ENCODE data around the gene ARHGEF26.

ARHGEF26 gene

DNA sequence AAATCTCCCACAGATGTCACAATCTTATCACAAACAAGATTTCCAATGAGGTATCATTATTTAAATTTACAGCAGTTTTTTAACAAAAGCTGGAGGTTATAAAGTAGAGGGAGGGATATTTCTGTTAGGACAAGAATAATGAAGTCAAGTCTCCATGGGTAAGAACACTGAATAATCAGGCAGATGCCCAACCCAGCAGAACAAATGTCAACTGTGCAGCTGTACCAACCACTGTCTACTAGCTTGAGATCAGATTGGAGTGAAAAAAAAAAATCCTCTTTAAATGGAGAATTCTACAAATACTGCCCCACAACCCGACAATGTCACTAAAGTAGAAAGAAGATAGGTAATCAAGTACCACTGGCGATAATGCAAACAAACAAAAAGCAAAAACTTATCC lies 172.8 kb downstream of the ARHGEF26 start:
- Histone ChIP-seq H3K4me1 (ENCODE audit: insufficient read depth, low read length, severe bottlenecking) (no peaks in the 10 kb centered on the region), H3F3A (ENCODE audit: insufficient read depth, low read length) (peaks cover 4% of the 10 kb centered on the region; the same call in 1 of the 2 replicates), H3K4me2 (ENCODE audit: low read length) (no peak overlapping the region), H3K9me2 (ENCODE audit: low read depth, low read length) (no peaks in the 10 kb centered on the region), H3K27me3 (ENCODE audit: insufficient read depth, low read length) (no peaks in the 10 kb centered on the region), H3K79me2 (ENCODE audit: insufficient read depth, low read length) (no peaks in the 10 kb centered on the region), H3K36me3 (ENCODE audit: insufficient read depth, low read length) (peaks cover 93% of the 10 kb centered on the region), H3K9ac (ENCODE audit: low read length) (no peak overlapping the region), H3K4me3 (ENCODE audit: low read depth, low read length, poor library complexity, severe bottlenecking) (no peak overlapping the region), H3K27ac (ENCODE audit: low read depth, low read length, poor library complexity, severe bottlenecking) (no peak overlapping the region), H2AFZ (ENCODE audit: low read length) (no peak overlapping the region), H3K9me3 (ENCODE audit: low read length) (no peaks in the 10 kb centered on the region), H4K20me1 (ENCODE audit: insufficient read depth, low read length) (no peaks in the 10 kb centered on the region)
- TF ChIP-seq EZH2 (IDR thresholded peaks at IDR 0.05; ENCODE audit: borderline replicate concordance, low read length): no peak
- TF ChIP-seq, protein P1, sequence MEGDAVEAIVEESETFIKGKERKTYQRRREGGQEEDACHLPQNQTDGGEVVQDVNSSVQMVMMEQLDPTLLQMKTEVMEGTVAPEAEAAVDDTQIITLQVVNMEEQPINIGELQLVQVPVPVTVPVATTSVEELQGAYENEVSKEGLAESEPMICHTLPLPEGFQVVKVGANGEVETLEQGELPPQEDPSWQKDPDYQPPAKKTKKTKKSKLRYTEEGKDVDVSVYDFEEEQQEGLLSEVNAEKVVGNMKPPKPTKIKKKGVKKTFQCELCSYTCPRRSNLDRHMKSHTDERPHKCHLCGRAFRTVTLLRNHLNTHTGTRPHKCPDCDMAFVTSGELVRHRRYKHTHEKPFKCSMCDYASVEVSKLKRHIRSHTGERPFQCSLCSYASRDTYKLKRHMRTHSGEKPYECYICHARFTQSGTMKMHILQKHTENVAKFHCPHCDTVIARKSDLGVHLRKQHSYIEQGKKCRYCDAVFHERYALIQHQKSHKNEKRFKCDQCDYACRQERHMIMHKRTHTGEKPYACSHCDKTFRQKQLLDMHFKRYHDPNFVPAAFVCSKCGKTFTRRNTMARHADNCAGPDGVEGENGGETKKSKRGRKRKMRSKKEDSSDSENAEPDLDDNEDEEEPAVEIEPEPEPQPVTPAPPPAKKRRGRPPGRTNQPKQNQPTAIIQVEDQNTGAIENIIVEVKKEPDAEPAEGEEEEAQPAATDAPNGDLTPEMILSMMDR (IDR thresholded peaks at IDR 0.05; ENCODE audit: low read length): no peak

DNA sequence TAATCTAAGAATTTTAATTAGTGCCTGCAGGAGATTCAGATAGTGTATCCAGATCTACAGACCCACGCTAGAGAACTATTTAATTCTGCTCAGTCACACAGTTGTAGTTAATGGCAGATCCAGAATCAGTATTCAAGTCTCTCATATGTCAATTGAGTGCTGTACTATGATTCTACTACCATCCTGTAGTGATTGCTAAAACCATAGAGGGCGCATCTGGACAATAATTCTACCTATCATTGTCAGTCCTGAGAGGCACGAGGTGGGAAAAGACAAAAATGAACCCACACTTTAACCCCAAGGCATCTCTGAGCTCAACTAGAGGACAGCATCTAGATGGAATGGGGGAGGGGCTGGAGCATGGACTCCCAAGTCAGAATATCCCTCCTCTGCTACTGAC lies 180.4 kb downstream of the ARHGEF26 start:
- no peak overlapping the region for H2AFZ ChIP-seq (ENCODE audit: low read length)
- no peak overlapping the region for H3K4me2 ChIP-seq (ENCODE audit: low read length)
- no peak overlapping the region for H3K4me3 ChIP-seq (ENCODE audit: low read depth, low read length, poor library complexity, severe bottlenecking)
- H3K9me3 ChIP-seq (ENCODE audit: low read length): no peaks in the 10 kb centered on the region
- no peaks in the 10 kb centered on the region for H3K79me2 ChIP-seq (ENCODE audit: insufficient read depth, low read length)
- no peak for TF ChIP-seq EZH2 (IDR thresholded peaks at IDR 0.05; ENCODE audit: borderline replicate concordance, low read length)
- TF ChIP-seq, protein P1 (IDR thresholded peaks at IDR 0.05; ENCODE audit: low read length): peak; percentile 31
- no peak overlapping the region for H3K9ac ChIP-seq (ENCODE audit: low read length)
- 0 out of 2 replicates have a peak, but pooled peaks cover 3% of the 10 kb centered on the region for H4K20me1 ChIP-seq (ENCODE audit: insufficient read depth, low read length)
- no peak overlapping the region for H3K27ac ChIP-seq (ENCODE audit: low read depth, low read length, poor library complexity, severe bottlenecking)
- H3K27me3 ChIP-seq (ENCODE audit: insufficient read depth, low read length): no peaks in the 10 kb centered on the region
- H3F3A ChIP-seq (ENCODE audit: insufficient read depth, low read length): no peaks in the 10 kb centered on the region
- no peaks in the 10 kb centered on the region for H3K4me1 ChIP-seq (ENCODE audit: insufficient read depth, low read length, severe bottlenecking)
- H3K36me3 ChIP-seq (ENCODE audit: insufficient read depth, low read length): peaks cover 96% of the 10 kb centered on the region
- no peaks in the 10 kb centered on the region for H3K9me2 ChIP-seq (ENCODE audit: low read depth, low read length)

GRCh38 chr3:154304116-154304786 lies 183.1 kb downstream of the ARHGEF26 start:
- no peaks in the 10 kb centered on the region for H3F3A ChIP-seq (ENCODE audit: insufficient read depth, low read length)
- TF ChIP-seq EZH2 (IDR thresholded peaks at IDR 0.05; ENCODE audit: borderline replicate concordance, low read length): no peak
- peaks cover 100% of the 10 kb centered on the region for H3K36me3 ChIP-seq (ENCODE audit: insufficient read depth, low read length)

GRCh38 chr3:154304936-154305335 lies 183.7 kb downstream of the ARHGEF26 start:
- no peaks in the 10 kb centered on the region; the same call in 1 of the 2 replicates for H3K79me2 ChIP-seq (ENCODE audit: insufficient read depth, low read length)
- no peak overlapping the region for H3K9ac ChIP-seq (ENCODE audit: low read length)

More at GRCh38 chr3:154304116-154304786, 183.1 kb downstream of the ARHGEF26 start:
- Histone ChIP-seq H3K4me2 (ENCODE audit: low read length) (no peak overlapping the region), H3K4me3 (ENCODE audit: low read depth, low read length, poor library complexity, severe bottlenecking) (no peak overlapping the region), H3K9me2 (ENCODE audit: low read depth, low read length) (no peaks in the 10 kb centered on the region), H2AFZ (ENCODE audit: low read length) (no peak overlapping the region), H3K27me3 (ENCODE audit: insufficient read depth, low read length) (no peaks in the 10 kb centered on the region), H3K9ac (ENCODE audit: low read length) (no peak overlapping the region), H3K27ac (ENCODE audit: low read depth, low read length, poor library complexity, severe bottlenecking) (no peak overlapping the region), H3K4me1 (ENCODE audit: insufficient read depth, low read length, severe bottlenecking) (no peaks in the 10 kb centered on the region), H4K20me1 (ENCODE audit: insufficient read depth, low read length) (0 out of 2 replicates have a peak, but pooled peaks cover 3% of the 10 kb centered on the region), H3K79me2 (ENCODE audit: insufficient read depth, low read length) (no peaks in the 10 kb centered on the region), H3K9me3 (ENCODE audit: low read length) (no peaks in the 10 kb centered on the region)

More at GRCh38 chr3:154304936-154305335, 183.7 kb downstream of the ARHGEF26 start:
- no peak for TF ChIP-seq EZH2 (IDR thresholded peaks at IDR 0.05; ENCODE audit: borderline replicate concordance, low read length)
- TF ChIP-seq, protein P1 (IDR thresholded peaks at IDR 0.05; ENCODE audit: low read length): no peak
- Histone ChIP-seq H3K4me3 (ENCODE audit: low read depth, low read length, poor library complexity, severe bottlenecking) (no peak overlapping the region), H4K20me1 (ENCODE audit: insufficient read depth, low read length) (0 out of 2 replicates have a peak, but pooled peaks cover 3% of the 10 kb centered on the region), H3K27me3 (ENCODE audit: insufficient read depth, low read length) (no peaks in the 10 kb centered on the region), H3K9me3 (ENCODE audit: low read length) (no peaks in the 10 kb centered on the region), H3K4me1 (ENCODE audit: insufficient read depth, low read length, severe bottlenecking) (no peaks in the 10 kb centered on the region), H3F3A (ENCODE audit: insufficient read depth, low read length) (no peaks in the 10 kb centered on the region), H2AFZ (ENCODE audit: low read length) (no peak overlapping the region), H3K27ac (ENCODE audit: low read depth, low read length, poor library complexity, severe bottlenecking) (no peak overlapping the region), H3K36me3 (ENCODE audit: insufficient read depth, low read length) (peaks cover 100% of the 10 kb centered on the region), H3K4me2 (ENCODE audit: low read length) (no peak overlapping the region), H3K9me2 (ENCODE audit: low read depth, low read length) (no peaks in the 10 kb centered on the region)

All from OCI-LY1 (cell line).